NCI-H446 (cell line): ENCODE results near the gene LCOR.
"Not testable (repeated sequence)": the region's sequence is repeated elsewhere in the genome, so short reads cannot be mapped to it uniquely, and the experiment has no call there.

Experiments
- DNase-seq, 2 experiments: peaks; one replicate each; lab custom pipeline; 2025; lab: John Stamatoyannopoulos, UW

Gene LCOR

DNA sequence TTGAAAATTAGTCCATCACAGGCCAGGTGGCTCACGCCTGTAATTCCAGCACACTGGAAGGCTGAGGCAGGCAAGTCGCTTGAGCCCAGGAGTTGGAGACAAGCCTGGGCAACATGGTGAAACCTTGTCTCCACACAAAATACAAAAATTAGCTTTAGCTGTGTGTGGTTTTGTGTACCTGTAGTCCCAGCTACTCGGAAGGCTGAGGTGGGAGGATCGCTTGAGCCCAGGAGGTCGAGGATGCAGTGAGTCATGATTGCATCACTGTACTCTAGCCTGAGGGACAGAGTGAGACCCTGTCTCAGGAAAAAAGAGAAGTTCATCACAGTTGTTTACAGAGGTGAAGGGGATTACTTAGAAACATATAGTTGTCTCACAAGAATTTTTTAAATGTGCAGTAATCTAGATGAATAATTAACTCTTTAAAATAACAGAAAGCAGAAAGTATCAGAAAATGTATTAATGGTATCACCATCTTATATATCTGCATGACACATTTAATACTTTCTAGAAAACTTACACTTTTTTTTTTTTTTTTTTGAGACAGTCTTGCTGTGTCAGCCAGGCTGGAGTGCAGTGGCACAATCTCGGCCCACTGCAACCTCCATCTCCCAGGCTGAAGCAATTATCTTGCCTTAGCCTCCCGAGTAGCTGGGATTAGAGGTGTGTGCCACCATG lies 8.9 kb downstream of the LCOR start:
- no peak for DNase-seq

DNA sequence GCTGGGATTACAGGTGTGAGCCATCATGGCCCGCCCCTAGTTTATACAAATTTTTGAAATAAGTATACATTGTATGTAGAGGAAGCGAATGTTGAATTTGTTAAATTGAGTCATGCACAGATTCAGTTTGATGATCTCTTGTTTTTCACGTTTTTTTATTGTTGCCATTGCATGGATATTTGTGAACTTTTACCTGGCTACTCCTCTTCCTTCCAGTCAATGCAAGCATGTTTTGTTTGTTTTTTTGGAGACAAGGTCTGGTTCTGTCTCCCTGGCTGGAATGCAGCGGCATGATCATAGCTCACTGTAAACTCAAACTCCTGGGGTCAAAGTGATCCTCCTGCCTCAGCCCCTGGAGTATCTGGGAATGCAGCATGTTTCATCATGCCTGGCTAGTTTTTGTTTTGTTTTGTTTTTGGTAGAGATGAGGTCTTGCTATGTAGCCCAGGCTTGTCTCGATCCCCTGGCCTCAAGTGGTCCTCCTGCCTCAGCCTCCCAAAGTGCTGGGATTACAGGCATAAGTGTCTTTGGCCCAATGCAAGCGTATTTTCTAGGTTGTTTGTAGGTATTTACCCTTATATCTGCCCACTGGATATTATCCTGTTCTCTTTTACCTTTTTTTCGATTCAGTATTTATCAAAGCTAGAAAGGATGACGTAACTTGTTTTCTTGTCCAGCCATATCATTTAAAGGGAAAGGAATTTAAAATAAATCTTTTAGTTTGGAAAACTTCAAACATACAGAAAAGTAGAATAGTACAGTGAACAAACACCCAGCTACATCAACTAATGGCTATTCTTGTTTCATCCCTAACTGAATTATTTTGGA lies 11.0 kb downstream of the LCOR start:
- no peak for DNase-seq

DNA sequence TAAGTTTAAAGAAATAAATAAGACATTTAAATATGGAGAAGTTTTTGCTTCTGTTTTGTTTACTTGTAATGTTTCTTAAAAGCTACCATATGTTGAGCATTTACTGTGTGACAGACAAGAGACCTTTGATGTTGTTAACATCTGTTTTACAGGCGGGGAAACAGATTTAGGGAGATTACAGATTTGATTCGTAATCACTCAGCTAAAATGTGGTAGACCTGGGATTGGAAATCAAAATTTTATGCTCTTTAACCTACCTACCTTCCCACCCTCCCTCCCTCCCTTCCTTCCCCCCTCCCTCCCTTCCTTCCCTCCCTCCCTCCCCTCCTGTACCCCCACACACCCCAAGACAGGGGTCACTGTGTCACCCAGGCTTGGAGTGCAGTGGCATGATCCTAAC lies 11.7 kb downstream of the LCOR start:
- DNase-seq, result no peak

DNA sequence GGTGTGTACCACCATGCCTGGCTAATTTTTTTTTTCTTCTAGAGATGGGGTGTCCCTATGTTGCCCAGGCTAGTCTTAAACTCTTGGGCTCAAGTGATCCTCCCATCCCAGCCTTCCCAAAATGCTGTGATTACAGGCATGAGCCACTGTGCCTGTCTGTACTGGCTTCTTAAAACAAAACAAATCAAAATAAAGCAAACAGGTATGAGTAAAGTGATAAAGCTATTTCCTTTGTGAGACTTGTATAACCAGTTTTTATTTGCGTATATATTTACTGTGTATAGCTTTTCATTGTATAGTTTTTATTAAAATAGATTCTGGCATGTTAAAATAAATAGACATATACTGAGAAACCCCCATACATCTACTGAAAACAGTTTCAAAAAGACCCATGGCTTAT lies 14.3 kb downstream of the LCOR start:
- no peak for DNase-seq

DNA sequence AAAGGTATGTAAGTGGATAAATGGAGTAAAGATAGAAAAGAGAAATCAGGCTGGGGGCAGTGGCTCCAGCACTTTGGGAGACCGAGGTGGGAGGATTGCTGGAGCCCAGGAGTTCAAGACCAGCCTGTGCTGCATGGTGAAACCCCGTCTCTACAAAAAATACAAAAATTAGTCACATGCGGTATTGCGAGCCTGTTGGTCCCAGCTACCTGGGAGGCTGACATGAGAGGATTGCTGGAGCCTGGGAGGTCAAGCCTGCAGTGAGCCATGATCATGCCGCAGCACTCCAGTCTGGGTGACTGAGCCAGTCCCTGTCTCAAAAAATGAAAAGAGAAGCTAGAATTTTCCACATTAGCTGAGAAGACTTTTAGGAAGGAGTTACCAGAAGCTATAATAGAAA lies 14.8 kb downstream of the LCOR start:
- no peak for DNase-seq

DNA sequence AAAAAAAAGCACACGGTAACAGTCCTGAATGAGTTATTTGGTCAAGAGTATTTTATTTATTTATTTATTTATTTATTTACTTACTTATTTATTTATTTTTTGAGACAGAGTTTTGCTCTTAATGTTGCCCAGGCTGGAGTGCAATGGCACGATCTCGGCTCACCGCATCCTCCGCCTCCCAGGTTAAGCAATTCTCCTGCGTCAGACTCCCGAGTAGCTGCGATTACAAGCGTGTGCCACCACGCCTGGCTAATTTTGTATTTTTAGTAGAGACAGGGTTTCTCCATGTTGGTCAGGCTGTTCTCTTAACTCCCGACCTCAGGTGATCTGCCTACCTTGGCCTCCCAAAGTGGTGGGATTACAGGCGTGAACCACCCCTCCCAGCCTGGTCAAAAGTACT lies 15.3 kb downstream of the LCOR start:
- DNase-seq, result not testable (repeated sequence)

DNA sequence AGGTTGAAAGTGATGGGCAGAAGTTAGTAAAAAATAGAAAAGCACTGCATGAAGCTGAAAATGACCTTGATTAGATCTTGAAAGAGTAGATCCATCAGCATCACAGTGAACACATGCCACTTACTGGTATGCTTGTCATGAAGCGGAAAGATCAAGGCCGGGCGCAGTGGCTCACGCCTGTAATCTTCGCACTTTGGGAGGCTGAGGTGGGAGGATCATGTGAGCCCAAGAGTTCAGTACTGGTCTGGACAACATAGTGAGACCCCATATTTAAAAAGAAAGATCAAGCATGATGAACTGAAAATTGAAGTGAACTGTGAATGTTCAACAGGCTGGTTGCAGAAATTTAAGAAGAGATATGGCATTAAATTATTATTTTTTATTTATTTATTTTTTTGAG lies 18.0 kb downstream of the LCOR start:
- DNase-seq, result no peak

DNA sequence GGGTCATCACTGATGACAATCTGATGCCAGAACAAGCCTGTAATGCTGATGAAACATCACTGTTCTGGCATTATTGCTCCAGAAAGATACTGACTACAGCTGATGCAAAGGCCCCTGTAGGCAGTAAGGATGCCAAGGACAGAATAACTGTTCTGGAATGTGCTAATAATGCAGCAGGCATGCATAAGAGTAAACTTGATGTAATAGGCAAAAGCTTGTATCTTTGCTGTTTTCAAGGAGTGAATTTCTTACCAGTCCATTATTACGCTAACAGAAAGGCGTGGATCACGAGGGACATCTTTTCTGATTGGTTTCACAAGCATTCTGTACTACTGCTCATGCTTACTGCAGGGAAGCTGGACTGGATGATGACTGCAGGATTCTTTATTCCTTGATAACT lies 18.7 kb downstream of the LCOR start:
- DNase-seq, result no peak

DNA sequence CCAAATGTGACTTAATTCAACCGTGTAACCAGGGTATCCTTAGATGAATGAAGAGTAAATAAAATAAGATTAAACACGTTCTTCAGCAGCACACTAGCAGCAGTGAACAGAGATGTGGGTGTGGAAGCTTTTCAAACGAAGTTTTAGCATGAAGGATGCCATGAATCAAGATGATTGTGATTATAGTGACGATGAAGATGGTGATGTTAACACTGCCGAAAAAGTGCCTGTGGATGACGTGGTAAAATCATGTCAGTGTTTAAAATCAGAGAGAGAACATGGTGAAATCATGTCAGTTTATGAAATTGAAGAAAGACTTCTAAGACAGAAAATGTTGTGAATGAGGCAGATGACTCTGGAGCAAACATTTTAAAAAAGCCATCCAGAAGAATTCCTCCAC lies 19.2 kb downstream of the LCOR start:
- DNase-seq, result no peak

DNA sequence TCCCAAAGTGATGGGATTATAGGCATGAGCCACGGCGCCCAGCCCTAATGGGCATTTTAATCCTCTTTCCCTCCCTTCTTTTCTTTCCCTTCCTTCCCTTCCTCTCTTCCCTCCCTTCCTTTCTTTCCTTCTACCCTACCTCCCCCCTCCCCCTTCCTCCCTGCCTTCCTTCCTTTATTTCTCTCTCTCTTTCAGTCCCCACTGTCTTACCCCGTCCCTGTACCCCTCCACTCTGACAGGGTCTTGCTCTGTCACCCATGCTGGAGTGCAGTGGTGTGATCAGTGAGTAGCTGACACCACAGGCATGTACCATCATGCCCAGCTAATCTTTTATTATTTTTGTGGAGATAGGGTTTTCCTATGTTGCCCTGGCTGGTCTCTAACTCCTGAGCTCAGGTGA lies 24.2 kb downstream of the LCOR start:
- no peak for DNase-seq

DNA sequence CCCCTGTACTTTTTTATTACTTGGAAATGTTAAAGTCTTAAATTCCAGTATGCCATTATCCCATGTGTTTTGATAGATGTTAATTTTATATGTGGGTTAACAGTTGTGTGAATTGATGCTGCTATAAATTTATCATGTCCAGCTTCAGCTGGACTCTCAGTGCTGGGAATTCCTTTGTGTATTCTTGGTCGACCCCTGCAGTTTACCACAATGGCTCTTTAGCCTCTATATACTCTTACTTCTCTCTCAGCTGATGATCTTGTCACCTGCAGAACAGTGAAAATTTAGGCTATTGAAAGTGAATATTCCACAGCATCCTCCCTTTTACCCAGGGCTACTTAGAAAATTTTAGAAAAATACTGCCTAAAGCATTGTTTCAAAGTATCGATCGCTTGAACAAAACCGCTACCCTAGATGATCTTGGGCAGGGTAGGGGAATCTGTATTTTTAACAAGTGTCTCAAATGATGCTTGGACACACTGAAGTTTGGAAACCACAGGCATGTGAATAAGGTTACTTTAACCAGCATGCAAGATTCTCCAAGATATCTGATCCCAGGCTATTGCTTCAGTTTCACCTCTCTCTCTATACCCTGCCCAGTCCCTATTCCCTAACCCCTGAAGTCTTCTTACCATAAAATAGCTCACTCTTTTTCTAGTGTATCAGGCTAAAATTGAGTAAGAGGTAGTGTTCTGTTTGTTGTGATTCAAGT lies 25.4 kb downstream of the LCOR start:
- DNase-seq, result no peak

DNA sequence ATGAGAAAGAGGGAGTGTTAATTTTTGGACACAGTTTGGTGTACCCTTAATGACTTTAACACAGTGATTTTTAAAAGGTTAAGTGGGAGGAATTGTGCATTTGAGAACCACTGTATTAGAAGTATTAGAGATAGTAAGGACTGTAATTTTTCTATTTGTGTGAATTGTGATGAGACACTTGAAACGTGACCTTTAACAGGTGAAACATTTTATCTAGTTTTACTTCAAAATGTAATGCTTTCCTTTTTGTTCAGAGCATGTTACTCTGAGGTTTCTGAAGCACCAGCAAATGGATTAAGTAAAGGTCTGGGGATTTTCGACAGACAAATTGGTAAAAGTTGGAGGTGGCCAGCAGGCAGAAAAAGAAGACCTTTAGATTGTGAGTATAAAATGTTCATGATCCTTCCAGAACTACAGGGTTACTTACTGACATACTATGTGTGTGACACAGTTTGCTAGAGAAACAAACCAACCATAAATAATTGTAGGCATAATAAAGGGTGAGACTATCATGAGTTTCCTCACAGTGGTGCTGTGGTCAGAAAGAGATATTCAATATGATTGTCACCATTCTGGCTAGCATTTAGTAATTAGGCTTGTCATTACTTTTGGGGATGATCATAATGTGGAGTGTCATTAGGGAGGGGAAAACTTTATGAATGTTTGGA lies 26.1 kb downstream of the LCOR start:
- no peak for DNase-seq

DNA sequence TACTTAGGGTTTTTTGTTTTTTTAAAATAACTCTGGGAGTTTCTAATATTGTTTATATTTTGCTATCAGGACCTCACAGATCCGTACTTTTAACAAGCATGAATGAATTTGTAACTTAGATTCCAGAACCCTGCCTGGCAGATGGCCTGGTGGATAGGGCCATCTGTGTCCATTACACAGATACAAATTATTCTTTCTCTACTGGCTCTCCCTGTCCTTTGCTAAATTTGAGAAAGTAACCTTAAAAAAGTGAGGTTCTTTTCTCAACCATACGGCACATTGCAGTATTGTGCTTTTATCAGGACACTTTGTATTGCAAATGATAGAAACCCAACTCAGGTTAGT lies 26.6 kb downstream of the LCOR start:
- no peak for DNase-seq

DNA sequence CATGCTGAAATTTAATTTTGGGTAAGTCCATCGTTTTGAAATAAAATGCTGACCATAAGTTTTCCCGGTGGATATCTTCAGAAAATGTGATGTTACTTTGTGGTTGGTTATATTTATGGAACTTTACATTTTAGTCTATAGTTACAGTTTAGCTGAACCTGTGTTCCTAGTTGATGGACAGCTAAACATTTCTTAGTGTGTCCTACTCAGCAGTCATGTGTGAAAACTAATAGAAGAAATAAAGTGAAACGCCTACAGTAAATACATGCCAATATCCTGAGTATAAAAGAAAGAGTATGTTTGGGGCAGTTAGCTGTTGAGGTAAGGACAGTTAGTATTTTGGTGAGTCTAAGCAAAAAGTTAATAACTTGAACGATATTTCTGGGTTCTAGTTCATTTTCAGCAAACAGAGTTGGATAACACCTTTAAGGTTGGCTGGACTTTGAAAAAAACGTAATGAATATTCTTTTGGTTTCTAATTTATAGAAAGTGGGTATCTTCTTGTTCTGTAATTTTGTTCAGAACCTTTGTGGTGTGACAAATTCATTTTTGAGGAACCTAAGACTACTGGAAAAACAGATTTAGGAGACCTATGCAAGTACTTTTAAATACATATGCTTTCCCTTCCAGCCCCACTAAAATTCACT lies 28.7 kb downstream of the LCOR start:
- DNase-seq, result no peak

DNA sequence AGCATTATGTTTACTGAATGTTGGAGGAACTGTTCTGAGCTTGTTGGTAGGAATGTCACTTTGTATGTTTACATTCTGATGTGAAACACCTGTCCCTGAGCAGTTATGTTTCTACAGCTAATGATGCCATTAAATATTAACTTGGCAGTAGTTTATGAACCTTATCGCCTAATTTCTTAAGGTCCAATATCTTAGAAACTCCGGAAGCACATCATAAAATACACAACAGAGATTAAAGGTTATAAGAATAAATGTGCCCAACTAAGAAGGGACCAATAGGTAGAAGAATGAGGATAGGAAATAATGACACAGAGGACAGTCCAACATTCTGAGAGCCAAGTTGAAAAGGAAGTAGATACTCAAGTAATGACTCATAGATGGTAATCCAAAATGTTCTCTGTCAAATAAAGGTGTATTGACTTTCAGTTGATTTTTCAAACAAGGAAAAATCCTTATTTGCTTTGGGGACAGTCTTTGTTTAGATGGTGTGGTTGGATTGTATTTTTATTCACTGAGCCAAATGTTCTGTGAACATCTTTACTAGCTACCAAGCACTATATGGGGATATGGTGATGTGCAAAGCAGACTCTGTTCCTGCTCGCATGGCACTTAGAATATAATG lies 31.9 kb downstream of the LCOR start:
- DNase-seq, result no peak

DNA sequence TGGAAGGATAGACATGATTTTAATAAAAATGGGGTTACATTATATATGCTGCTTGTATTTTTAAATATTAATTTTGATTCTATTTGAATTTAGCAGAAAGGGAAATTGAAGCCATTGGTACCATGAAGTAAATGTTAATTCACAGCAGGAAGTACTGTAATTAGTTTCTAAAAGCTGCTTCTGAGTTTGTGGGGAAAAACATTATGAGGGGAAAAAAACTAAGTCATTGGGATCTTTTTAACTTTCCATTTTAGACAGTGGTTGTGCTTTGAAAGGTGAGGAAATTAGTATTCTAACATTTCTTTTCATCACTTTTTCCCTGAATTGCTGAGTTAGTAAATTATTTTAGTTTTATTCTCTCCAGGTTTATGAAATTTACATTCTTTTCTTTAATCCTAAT lies 41.0 kb downstream of the LCOR start:
- no peak for DNase-seq

DNA sequence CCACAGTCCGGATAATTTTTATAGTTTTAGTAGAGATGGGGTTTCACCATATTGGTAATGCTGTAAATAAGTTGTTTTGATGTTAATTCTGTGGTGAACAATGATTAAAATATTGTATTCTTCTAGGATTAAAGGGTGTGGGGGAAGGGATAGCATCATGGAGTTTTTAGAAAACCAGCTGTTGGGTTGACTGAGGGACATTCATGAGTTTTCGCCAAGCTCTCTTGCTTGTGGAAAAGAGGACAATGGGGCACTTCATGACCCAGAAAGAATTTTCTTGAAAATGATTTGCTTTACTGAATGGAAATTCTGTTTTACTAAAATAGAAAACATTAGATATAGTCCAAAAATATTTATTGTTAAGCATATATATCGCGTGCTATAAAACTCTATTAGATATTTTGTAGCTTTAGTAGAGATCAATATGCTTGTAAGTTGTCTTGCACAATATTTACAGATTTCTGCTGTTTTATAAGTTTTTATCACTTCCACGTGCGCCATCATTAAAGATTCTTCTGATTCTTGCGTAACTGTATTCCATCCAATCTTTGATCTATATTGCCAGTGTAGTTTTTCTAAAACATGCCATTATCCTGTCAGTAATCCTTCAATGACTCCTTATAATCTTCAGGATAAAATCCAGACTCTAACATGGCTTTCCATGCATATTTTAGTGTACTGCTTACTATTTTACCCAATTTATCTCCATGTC lies 41.8 kb downstream of the LCOR start:
- no peak for DNase-seq

DNA sequence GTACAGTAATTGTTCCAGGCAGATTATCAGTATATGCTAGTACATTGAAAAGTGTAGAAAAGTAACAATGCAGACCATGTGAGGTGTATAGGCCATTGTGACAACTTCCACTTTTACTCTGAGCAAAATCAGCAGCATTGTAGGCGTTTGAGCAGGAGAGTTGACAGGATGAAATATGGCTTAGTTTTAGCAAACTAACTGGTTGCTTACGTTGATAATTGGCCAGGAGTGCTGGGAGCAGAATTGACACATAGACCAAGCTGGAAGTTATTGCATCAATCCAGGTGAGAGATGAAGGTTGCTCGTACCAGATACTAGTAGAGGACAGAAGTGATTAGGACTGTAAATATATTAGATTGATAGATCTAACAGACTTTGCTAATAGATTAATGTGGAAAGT lies 46.0 kb downstream of the LCOR start:
- no peak for DNase-seq

DNA sequence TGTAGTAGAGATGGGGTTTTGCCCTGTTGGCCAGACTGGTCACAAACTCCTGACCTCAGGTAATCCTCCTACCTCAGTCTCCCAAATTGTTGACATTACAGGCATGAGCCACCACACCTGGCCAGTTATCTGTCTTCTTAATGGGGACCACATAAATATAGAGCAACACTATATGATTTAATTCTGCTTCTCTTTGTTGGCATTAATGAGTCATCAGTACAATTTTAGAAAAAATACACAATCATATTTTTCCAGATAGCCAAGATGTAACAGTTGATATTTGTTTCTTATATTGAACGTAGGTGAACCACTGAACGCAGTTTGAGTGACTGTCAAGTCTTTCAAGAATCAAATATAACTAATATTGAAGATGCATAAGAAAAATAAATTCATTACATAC lies 48.5 kb downstream of the LCOR start:
- no peak for DNase-seq

DNA sequence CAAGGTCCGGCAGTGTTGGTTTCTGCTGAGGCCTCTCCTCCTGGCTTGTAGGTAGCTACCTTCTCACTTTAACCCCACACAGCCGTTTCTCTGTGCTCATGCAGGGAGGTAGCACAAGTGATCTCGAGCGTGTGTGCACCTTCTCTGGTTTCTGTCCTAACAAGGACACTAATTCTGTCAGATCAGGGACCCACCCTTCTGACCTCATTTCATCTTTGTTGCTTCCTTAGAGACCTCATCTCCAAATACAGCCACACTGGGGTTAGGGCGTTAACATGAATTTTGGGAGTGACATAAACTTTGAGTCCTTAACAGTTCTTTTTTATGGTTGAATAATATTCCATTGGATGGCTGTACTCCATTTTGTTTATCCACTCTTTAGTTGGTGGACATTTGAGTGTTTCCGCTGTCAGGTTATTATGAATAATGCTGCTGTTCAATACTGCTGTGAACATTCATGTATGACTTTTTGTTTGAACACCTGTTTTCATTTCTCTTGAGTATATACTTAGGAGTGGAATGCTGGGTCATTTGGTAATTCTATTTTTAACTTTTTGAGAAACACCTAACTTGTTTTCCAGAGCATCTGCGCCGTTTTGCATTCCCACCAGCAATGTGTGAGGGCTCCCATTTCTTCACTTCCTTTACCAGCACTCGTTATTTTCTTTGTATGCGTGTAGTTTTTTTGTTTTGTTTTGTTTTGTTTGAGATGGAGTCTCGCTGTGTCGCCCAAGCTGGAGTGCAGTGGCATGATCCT lies 57.5 kb downstream of the LCOR start:
- no peak for DNase-seq
